Panc1 (cell line): ENCODE results near the gene MAST4. TPM values are rescaled to one million over a fixed set of nuclear protein-coding genes. Genes with fewer than 3 reads are reported as not detected.

Experiments used
- ATAC-seq: fragments of 200-7000 bp; cut with Tn5 transposase; 2 replicates; pipeline ENCODE4 v1.9.1; 2020; ENCODE audit warnings: mild to moderate bottlenecking, moderate library complexity
- BruUV-seq: library from RNA; stranded (reverse); fragments of 400-500 nt; replicated peaks from 2 replicates; lab custom pipeline; 2021; lab: Mats Ljungman, UMichigan
- CTCF ChIA-PET: fragments of 300-600 bp; sonication (Branson Sonifier 250); formaldehyde crosslinking; loops from one replicate; lab custom pipeline; 2022; ENCODE audit warnings: antibody characterized with exemption; lab: Charles Lee
- POLR2A ChIA-PET: fragments of 300-600 bp; sonication (Branson Sonifier 250); formaldehyde crosslinking; loops from one replicate; lab custom pipeline; 2022; ENCODE audit warnings: antibody characterized with exemption; lab: Charles Lee
- DNase-seq: peaks from one replicate; pipeline ENCODE4 v3.0.0-alpha.2; 2010; ENCODE audit warnings: low read depth, low spot score
- H3K27ac ChIP-seq: 2 replicates; pipeline ENCODE4 v1.5.1; 2011; ENCODE audit warnings: mild to moderate bottlenecking, low read length, inconsistent platforms
- H3K27me3 ChIP-seq: fragments of 200-500 bp; sonication (Bioruptor generic); 2 replicates; pipeline ENCODE4 v1.6.0; 2014; ENCODE audit warnings: low read length, inconsistent platforms; ENCODE audit not compliant: control insufficient read depth, insufficient read depth
- H3K36me3 ChIP-seq: fragments of 200-500 bp; sonication (Bioruptor generic); 2 replicates; pipeline ENCODE4 v1.5.1; 2014; ENCODE audit warnings: inconsistent platforms, mild to moderate bottlenecking, low read length, moderate library complexity; ENCODE audit not compliant: control insufficient read depth, insufficient read depth
- H3K4me1 ChIP-seq: 2 replicates; pipeline ENCODE4 v1.5.1; 2011; ENCODE audit warnings: inconsistent platforms, mild to moderate bottlenecking, low read length, moderate library complexity; ENCODE audit not compliant: control insufficient read depth, insufficient read depth
- H3K4me3 ChIP-seq, 2 experiments: 2 replicates each; pipeline ENCODE4 v1.5.1; 2011 to 2012; ENCODE audit warnings: low read depth in 2 of 2, low read length in 2 of 2, mild to moderate bottlenecking in 2 of 2, inconsistent platforms in 1 of 2, moderate library complexity in 1 of 2
- H3K9me3 ChIP-seq: fragments of 200-500 bp; sonication (Bioruptor generic); 2 replicates; pipeline ENCODE4 v1.5.1; 2014; ENCODE audit warnings: low read depth, mild to moderate bottlenecking, inconsistent platforms, low read length, moderate library complexity; ENCODE audit not compliant: control insufficient read depth, insufficient read depth
- POLR2AphosphoS5 ChIP-seq: IDR thresholded peaks from 2 replicates; pipeline ENCODE4 v1.6.1; 2012; ENCODE audit warnings: mild to moderate bottlenecking, low read depth, low read length, moderate library complexity
- SIN3A ChIP-seq: IDR thresholded peaks from 2 replicates; pipeline ENCODE4 v1.6.1; 2012; ENCODE audit warnings: low read depth, mild to moderate bottlenecking, low read length, moderate library complexity, borderline replicate concordance; ENCODE audit not compliant: insufficient read depth
- TCF7L2 ChIP-seq: IDR thresholded peaks from 2 replicates; pipeline ENCODE4 v1.6.1; 2011; ENCODE audit warnings: mild to moderate bottlenecking, low read depth, low read length, inconsistent platforms
- in situ Hi-C: cut with HindIII; loops from 2 replicates; pipeline ENCODE4 v1.10.0; 2016; ENCODE audit warnings: low sequenced_read_pairs, low pct_unique_long_range_greater_than_20kb
- intact Hi-C: fragments of 100-400 bp; cut with micrococcal nuclease; formaldehyde crosslinking; loops from one replicate; pipeline ENCODE4 v1.10.0; 2022; ENCODE audit not compliant: unreplicated experiment
- total RNA-seq: library from RNA; stranded (reverse); gene quantifications from one replicate; pipeline ENCODE4 v1.2.1, GENCODE V29; 2021; ENCODE audit not compliant: unreplicated experiment
- TF ChIP-seq, protein P1 (sequence below), 2 experiments: IDR thresholded peaks; 2 replicates each; pipeline ENCODE4 v1.6.1; 2011 to 2012; ENCODE audit warnings: low read depth in 2 of 2, control low read depth in 1 of 2, low read length in 1 of 2, mild to moderate bottlenecking in 1 of 2, moderate library complexity in 1 of 2; ENCODE audit not compliant: insufficient read depth in 1 of 2
- TF ChIP-seq, protein P2 (sequence below): fragments of 450-650 bp; IDR thresholded peaks from 2 replicates; pipeline ENCODE4 v1.5.1; 2017; ENCODE audit warnings: mild to moderate bottlenecking

MAST4 gene
- total RNA-seq, 1 experiment from 2014 or later = 1.8 TPM

DNA sequence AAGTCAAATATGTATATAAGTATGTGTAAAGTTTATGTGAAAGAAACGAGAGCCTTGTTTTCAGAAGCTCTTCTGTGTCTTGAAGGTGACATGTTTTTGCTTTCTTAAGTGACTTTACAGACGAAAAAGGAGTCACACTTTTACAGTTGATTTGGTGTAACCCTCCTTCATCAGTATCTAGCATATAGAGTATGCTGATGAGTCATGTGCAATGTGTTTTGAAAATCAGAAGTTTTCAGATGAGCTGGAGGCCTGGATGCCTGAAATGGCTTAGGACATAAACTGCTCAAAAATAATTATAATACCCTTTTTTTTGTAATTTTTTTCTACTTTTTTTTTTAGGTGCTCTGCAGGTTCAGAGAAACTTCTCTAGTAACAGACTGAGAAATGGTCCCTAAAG is 390.9 kb downstream of the MAST4 start:
- Histone ChIP-seq H3K4me3 (no peak overlapping the region), H3K36me3 (no peaks in the 10 kb centered on the region), H3K27ac (no peak overlapping the region), H3K4me1 (no peaks in the 10 kb centered on the region), H3K9me3 (no peaks in the 10 kb centered on the region), H3K27me3 (no peaks in the 10 kb centered on the region)
- TF ChIP-seq, protein P1, sequence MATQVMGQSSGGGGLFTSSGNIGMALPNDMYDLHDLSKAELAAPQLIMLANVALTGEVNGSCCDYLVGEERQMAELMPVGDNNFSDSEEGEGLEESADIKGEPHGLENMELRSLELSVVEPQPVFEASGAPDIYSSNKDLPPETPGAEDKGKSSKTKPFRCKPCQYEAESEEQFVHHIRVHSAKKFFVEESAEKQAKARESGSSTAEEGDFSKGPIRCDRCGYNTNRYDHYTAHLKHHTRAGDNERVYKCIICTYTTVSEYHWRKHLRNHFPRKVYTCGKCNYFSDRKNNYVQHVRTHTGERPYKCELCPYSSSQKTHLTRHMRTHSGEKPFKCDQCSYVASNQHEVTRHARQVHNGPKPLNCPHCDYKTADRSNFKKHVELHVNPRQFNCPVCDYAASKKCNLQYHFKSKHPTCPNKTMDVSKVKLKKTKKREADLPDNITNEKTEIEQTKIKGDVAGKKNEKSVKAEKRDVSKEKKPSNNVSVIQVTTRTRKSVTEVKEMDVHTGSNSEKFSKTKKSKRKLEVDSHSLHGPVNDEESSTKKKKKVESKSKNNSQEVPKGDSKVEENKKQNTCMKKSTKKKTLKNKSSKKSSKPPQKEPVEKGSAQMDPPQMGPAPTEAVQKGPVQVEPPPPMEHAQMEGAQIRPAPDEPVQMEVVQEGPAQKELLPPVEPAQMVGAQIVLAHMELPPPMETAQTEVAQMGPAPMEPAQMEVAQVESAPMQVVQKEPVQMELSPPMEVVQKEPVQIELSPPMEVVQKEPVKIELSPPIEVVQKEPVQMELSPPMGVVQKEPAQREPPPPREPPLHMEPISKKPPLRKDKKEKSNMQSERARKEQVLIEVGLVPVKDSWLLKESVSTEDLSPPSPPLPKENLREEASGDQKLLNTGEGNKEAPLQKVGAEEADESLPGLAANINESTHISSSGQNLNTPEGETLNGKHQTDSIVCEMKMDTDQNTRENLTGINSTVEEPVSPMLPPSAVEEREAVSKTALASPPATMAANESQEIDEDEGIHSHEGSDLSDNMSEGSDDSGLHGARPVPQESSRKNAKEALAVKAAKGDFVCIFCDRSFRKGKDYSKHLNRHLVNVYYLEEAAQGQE (IDR thresholded peaks at IDR 0.05; ENCODE audit: insufficient read depth in 1 of 2, low read depth in 2 of 2, low read length in 1 of 2) = no peak
- TF ChIP-seq, protein P2, sequence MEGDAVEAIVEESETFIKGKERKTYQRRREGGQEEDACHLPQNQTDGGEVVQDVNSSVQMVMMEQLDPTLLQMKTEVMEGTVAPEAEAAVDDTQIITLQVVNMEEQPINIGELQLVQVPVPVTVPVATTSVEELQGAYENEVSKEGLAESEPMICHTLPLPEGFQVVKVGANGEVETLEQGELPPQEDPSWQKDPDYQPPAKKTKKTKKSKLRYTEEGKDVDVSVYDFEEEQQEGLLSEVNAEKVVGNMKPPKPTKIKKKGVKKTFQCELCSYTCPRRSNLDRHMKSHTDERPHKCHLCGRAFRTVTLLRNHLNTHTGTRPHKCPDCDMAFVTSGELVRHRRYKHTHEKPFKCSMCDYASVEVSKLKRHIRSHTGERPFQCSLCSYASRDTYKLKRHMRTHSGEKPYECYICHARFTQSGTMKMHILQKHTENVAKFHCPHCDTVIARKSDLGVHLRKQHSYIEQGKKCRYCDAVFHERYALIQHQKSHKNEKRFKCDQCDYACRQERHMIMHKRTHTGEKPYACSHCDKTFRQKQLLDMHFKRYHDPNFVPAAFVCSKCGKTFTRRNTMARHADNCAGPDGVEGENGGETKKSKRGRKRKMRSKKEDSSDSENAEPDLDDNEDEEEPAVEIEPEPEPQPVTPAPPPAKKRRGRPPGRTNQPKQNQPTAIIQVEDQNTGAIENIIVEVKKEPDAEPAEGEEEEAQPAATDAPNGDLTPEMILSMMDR = no peak
- no peak for TF ChIP-seq SIN3A
- no peak for ATAC-seq
- no peak for DNase-seq
- intact Hi-C loops = loop anchor here (5.0 kb wide), 1 partner anchor 220 kb away; no protein-coding TSS in a partner anchor
- in situ Hi-C loops = no loop called here
- CTCF ChIA-PET = interaction anchor here (0.6 to 0.7 kb wide), 2 partner anchors 104 to 389 kb away, joined by 3 to 6 read pairs; no protein-coding TSS in a partner anchor
- POLR2A ChIA-PET = no interaction called here
- no TSS peak for BruUV-seq

DNA sequence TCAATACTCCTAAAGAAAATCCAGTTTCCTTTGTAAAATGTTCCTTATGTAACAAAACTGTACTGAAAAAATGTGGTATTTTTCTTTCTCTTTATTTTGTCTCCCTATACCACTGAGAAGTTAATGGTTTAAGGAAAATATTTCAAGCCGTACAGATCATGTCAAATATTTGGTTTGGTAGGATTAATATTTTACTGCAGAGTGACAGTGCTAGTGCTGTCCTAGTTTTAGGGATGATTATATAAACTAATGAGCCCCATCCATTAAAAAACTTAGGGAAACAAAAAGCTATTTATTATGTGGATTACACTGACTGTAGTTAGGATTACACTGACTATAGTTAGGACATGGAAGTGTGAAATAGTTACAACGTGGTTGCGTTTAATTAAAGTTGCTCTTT is 391.3 kb downstream of the MAST4 start:
- BruUV-seq = no TSS peak
- no peak overlapping the region for H3K27ac ChIP-seq
- no peaks in the 10 kb centered on the region for H3K4me1 ChIP-seq
- no peaks in the 10 kb centered on the region for H3K9me3 ChIP-seq
- intact Hi-C loops (loop anchor here (5.0 kb wide), 1 partner anchor 220 kb away; no protein-coding TSS in a partner anchor), in situ Hi-C loops (no loop called here)
- ATAC-seq (no peak), DNase-seq (no peak)
- ChIA-PET CTCF (interaction anchor here (0.7 kb wide), 1 partner anchor 74 kb away, joined by 3 read pairs; no protein-coding TSS in a partner anchor), POLR2A (no interaction called here)
- no peaks in the 10 kb centered on the region for H3K36me3 ChIP-seq
- no peaks in the 10 kb centered on the region for H3K27me3 ChIP-seq
- TF ChIP-seq, protein P2 = no peak
- TF ChIP-seq TCF7L2 (no peak), SIN3A (no peak), POLR2AphosphoS5 (no peak)
- TF ChIP-seq, protein P1 (IDR thresholded peaks at IDR 0.05; ENCODE audit: insufficient read depth in 1 of 2, low read depth in 2 of 2, low read length in 1 of 2) = no peak
- H3K4me3 ChIP-seq = no peak overlapping the region
